Suprapubic skin (tissue), 4 donors: ENCODE data around the gene AK4. TPM values are rescaled to one million over a fixed set of nuclear protein-coding genes. Genes with fewer than 3 reads are reported as not detected.

Experiments
- DNase-seq, 2 donors: peaks; one replicate each; pipeline ENCODE4 v3.0.0-alpha.2; 2019; ENCODE audit warnings: low spot score in 2 of 2
- H3K27ac ChIP-seq: fragments of 200-600 bp; sonication (generic); one replicate; pipeline ENCODE4 v1.5.1; 2019
- H3K27me3 ChIP-seq: fragments of 200-600 bp; sonication (generic); one replicate; pipeline ENCODE4 v1.5.1; 2019
- H3K36me3 ChIP-seq: fragments of 200-600 bp; sonication (generic); one replicate; pipeline ENCODE4 v1.5.1; 2019
- H3K4me1 ChIP-seq: fragments of 200-600 bp; sonication (generic); one replicate; pipeline ENCODE4 v1.5.1; 2019
- H3K4me3 ChIP-seq: fragments of 200-600 bp; sonication (generic); one replicate; pipeline ENCODE4 v1.5.1; 2019; ENCODE audit warnings: mild to moderate bottlenecking
- H3K9me3 ChIP-seq: fragments of 200-600 bp; sonication (generic); one replicate; pipeline ENCODE4 v1.5.1; 2019
- EP300 ChIP-seq: sonication (generic); formaldehyde crosslinking; IDR thresholded peaks from one replicate; pipeline ENCODE4 v1.6.1; 2017; ENCODE audit warnings: antibody characterized with exemption
- POLR2A ChIP-seq, 2 donors: fragments of 450-650 bp; IDR thresholded peaks; one replicate each; pipeline ENCODE4 v1.6.1; 2017; ENCODE audit warnings: antibody characterized with exemption in 2 of 2, mild to moderate bottlenecking in 2 of 2, moderate library complexity in 2 of 2
- POLR2AphosphoS5 ChIP-seq, 3 donors: sonication (generic); formaldehyde crosslinking; IDR thresholded peaks; one replicate each; pipeline ENCODE4 v1.6.1; 2017; ENCODE audit warnings: antibody characterized with exemption in 3 of 3
- WGBS: methylation state at CpG from one replicate; pipeline ENCODE4 v1.1.5; 2018; 5-methylcytosine and 5-hydroxymethylcytosine counted together
- total RNA-seq, 4 donors: library from RNA; depleted of rRNA; stranded (reverse); fragments of >200 nt; gene quantifications; one replicate each; pipeline ENCODE4 v1.1.0, GENCODE V29; 2016
- TF ChIP-seq, protein P1 (sequence below), 2 donors: fragments of 200-600 bp in 1 of 2; fragments of 450-650 bp in 1 of 2; sonication (generic) in 1 of 2; IDR thresholded peaks; one replicate each; pipeline ENCODE4 v1.5.1; 2016 to 2019; ENCODE audit warnings: antibody characterized with exemption in 2 of 2, mild to moderate bottlenecking in 1 of 2, moderate library complexity in 1 of 2

AK4 gene
- total RNA-seq, 4 donors from 2014 or later: 35.7 to 62.5 (median 54.8) TPM

DNA sequence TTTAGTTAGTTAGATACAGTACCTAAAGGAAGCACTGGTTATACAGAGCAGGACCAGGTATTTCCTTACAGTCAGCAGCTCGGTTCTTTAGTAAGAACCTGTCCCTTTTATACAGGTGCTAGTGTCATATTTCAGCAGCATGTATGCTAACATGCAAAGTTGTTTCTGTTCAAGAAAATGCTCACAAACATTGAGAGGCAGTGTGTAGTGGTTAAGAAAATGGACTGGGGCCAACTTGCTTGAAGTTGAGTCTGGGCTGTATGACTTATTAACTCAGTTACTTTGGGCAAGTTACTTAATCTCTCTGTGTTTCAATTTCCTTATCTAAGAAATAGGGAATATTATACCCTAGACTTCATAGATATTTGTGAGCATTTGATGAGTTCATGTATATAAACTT lies 31.1 kb downstream of the AK4 start:
- 59% methylated on average over 1 of the region's 1 CpG for WGBS
- H3K4me1 ChIP-seq: peaks cover 44% of the 10 kb centered on the region
- TF ChIP-seq, protein P1, sequence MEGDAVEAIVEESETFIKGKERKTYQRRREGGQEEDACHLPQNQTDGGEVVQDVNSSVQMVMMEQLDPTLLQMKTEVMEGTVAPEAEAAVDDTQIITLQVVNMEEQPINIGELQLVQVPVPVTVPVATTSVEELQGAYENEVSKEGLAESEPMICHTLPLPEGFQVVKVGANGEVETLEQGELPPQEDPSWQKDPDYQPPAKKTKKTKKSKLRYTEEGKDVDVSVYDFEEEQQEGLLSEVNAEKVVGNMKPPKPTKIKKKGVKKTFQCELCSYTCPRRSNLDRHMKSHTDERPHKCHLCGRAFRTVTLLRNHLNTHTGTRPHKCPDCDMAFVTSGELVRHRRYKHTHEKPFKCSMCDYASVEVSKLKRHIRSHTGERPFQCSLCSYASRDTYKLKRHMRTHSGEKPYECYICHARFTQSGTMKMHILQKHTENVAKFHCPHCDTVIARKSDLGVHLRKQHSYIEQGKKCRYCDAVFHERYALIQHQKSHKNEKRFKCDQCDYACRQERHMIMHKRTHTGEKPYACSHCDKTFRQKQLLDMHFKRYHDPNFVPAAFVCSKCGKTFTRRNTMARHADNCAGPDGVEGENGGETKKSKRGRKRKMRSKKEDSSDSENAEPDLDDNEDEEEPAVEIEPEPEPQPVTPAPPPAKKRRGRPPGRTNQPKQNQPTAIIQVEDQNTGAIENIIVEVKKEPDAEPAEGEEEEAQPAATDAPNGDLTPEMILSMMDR (IDR thresholded peaks at IDR 0.05): no peak
- TF ChIP-seq POLR2AphosphoS5 (IDR thresholded peaks at IDR 0.05) (no peak), POLR2A (IDR thresholded peaks at IDR 0.05) (no peak), EP300 (no peak)

DNA sequence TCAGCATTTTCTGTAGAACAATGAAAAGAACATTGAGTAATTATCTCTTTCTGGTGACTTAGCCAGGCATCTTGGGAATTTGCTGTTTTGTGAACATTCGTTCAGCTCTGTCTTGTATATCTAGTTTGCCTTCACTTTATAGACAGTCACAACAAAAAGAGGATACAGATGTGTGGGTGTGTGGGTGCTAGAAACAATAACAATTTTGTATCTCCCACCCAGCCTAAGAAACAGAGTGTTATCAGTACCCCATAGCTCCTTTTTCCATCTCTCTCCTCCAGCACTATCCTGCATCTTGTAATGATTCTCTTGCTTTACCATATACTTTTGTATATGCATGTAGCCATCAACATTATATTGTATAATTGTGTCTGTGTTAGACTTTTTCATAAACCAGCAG lies 33.0 kb downstream of the AK4 start:
- WGBS: 48% methylated on average over 1 of the region's 1 CpG
- H3K4me3 ChIP-seq: no peak overlapping the region
- H3K36me3 ChIP-seq: no peaks in the 10 kb centered on the region
- DNase-seq: no peak
- H3K4me1 ChIP-seq: peaks cover 32% of the 10 kb centered on the region
- no peaks in the 10 kb centered on the region for H3K27me3 ChIP-seq
- TF ChIP-seq, protein P1 (IDR thresholded peaks at IDR 0.05): no peak
- H3K9me3 ChIP-seq: no peaks in the 10 kb centered on the region
- H3K27ac ChIP-seq: no peak overlapping the region

More for the DNA sequence above, 31.1 kb downstream of the AK4 start:
- Histone ChIP-seq H3K4me3 (no peak overlapping the region), H3K36me3 (no peaks in the 10 kb centered on the region), H3K27me3 (no peaks in the 10 kb centered on the region), H3K9me3 (no peaks in the 10 kb centered on the region), H3K27ac (no peak overlapping the region)
- DNase-seq: no peak

DNA sequence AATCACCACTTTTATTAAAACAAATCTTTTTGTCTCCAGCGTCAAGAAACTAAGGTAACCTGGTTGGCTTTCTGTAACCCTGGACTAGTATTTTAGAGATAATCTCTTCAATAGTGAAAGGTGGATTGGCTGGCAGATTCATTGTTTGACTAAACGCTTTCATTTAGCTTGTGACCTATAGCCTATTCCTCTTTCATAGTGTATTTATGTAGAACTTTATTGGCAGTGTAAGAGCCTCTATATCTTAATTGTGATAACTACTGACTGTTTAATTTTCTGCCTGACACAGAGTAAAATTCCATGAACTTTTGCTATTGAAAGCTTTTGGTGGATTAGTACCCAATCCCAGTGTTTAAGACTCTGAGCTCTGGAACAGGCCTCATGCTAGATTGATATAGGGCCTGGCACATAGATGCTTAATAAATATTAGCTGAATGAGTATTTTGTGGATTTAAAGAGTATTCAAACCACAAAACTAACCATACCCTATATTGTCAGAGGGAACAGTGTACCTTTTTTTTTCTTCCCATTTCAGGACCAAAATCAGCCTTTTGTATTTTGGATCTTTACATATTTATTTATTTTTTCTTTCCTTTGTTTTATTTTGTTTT lies 34.8 kb downstream of the AK4 start:
- H3K4me3 ChIP-seq: no peak overlapping the region
- H3K36me3 ChIP-seq: no peaks in the 10 kb centered on the region
- no peaks in the 10 kb centered on the region for H3K9me3 ChIP-seq
- H3K4me1 ChIP-seq: peaks cover 18% of the 10 kb centered on the region
- DNase-seq: no peak
- no peaks in the 10 kb centered on the region for H3K27me3 ChIP-seq
- no peak overlapping the region for H3K27ac ChIP-seq
- TF ChIP-seq EP300 (no peak), POLR2AphosphoS5 (IDR thresholded peaks at IDR 0.05) (no peak), POLR2A (IDR thresholded peaks at IDR 0.05) (no peak)
- TF ChIP-seq, protein P1 (IDR thresholded peaks at IDR 0.05): no peak
- 39% methylated on average over 2 of the region's 2 CpGs for WGBS

- WGBS: 91% methylated on average over 2 of the region's 2 CpGs
- H3K4me1 ChIP-seq: peaks cover 9% of the 10 kb centered on the region
- no peak for DNase-seq
Observed at GRCh38 chr1:65189576-65190115, 41.6 kb downstream of the AK4 start.

DNA sequence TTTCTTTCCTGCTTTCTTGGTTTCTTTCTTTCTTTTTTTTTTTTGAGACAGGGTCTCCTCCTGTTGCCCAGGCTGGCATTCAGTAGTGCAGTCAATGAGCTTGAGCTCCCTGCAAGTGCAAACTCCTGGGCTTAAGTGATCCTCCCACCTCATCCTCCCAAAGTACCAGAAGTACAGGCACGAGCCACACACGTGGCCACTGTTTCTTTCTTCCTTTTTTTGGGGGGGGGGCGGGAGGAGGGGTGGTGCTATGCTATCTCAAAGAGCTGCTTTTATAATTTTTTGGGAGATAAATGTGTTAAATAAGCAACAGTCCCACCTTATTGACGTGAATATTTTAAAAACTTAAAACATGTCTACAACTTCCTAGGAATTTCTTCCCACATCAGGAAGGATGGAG lies 42.2 kb downstream of the AK4 start:
- WGBS: 89% methylated on average over 4 of the region's 4 CpGs
- peaks cover 4% of the 10 kb centered on the region for H3K4me1 ChIP-seq
- TF ChIP-seq POLR2AphosphoS5 (IDR thresholded peaks at IDR 0.05) (no peak), POLR2A (IDR thresholded peaks at IDR 0.05) (no peak), EP300 (no peak)
- TF ChIP-seq, protein P1 (IDR thresholded peaks at IDR 0.05): no peak
- H3K9me3 ChIP-seq: no peaks in the 10 kb centered on the region
- no peak overlapping the region for H3K27ac ChIP-seq
- H3K27me3 ChIP-seq: no peaks in the 10 kb centered on the region
- H3K4me3 ChIP-seq: no peak overlapping the region
- no peak for DNase-seq
- peaks cover 7% of the 10 kb centered on the region for H3K36me3 ChIP-seq

More at GRCh38 chr1:65189576-65190115, 41.6 kb downstream of the AK4 start:
- no peak overlapping the region for H3K27ac ChIP-seq
- H3K4me3 ChIP-seq: no peak overlapping the region
- H3K36me3 ChIP-seq: peaks cover 7% of the 10 kb centered on the region
- H3K27me3 ChIP-seq: no peaks in the 10 kb centered on the region
- TF ChIP-seq POLR2AphosphoS5 (IDR thresholded peaks at IDR 0.05) (no peak), POLR2A (IDR thresholded peaks at IDR 0.05) (no peak), EP300 (no peak)
- TF ChIP-seq, protein P1 (IDR thresholded peaks at IDR 0.05): no peak
- no peaks in the 10 kb centered on the region for H3K9me3 ChIP-seq
